Measurements from ENCODE around the gene MOV10L1.

MOV10L1 gene

DNA sequence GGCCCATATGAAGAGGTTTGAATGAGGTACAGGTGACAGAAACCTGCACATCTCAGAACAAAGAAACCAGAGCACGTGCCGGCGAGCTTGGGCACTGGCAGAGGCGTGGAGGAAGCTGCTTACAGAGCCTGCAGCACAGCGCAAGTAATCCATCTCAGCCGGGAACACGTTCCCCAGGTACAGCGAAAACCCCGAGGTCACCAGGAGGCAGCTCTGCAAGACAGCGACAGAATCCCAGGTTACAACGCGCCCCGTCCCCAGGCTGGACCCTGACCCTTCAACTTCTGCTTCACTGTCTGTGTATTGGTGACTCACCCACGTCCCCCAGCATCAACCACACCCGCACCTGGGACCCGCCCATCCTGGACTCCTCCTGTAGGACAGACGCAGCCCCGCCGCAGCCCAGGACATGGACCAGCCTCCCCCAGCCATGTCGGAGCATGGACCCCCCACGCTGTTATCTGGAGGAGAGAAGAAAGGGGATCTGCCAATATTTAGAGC is 6.8 kb upstream of the MOV10L1 start:
- Histone ChIP-seq H3K4me3 (ENCODE audit: low read depth, low read length) (no peak overlapping the region), H3K4me2 (ENCODE audit: low read length) (no peak overlapping the region), H3K27ac (no peak overlapping the region), H3K79me2 (no peaks in the 10 kb centered on the region), H3K4me1 (no peaks in the 10 kb centered on the region), H3K9ac (no peak overlapping the region), H2AFZ (no peak overlapping the region), H3K36me3 (ENCODE audit: control insufficient read depth, insufficient read depth, low read length) (no peaks in the 10 kb centered on the region), H3K9me3 (ENCODE audit: control insufficient read depth, low read length) (no peaks in the 10 kb centered on the region), H3K27me3 (ENCODE audit: control insufficient read depth, insufficient read depth, low read length) (no peaks in the 10 kb centered on the region)
- TF ChIP-seq, protein P1, sequence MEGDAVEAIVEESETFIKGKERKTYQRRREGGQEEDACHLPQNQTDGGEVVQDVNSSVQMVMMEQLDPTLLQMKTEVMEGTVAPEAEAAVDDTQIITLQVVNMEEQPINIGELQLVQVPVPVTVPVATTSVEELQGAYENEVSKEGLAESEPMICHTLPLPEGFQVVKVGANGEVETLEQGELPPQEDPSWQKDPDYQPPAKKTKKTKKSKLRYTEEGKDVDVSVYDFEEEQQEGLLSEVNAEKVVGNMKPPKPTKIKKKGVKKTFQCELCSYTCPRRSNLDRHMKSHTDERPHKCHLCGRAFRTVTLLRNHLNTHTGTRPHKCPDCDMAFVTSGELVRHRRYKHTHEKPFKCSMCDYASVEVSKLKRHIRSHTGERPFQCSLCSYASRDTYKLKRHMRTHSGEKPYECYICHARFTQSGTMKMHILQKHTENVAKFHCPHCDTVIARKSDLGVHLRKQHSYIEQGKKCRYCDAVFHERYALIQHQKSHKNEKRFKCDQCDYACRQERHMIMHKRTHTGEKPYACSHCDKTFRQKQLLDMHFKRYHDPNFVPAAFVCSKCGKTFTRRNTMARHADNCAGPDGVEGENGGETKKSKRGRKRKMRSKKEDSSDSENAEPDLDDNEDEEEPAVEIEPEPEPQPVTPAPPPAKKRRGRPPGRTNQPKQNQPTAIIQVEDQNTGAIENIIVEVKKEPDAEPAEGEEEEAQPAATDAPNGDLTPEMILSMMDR (IDR thresholded peaks at IDR 0.05), result no peak

DNA sequence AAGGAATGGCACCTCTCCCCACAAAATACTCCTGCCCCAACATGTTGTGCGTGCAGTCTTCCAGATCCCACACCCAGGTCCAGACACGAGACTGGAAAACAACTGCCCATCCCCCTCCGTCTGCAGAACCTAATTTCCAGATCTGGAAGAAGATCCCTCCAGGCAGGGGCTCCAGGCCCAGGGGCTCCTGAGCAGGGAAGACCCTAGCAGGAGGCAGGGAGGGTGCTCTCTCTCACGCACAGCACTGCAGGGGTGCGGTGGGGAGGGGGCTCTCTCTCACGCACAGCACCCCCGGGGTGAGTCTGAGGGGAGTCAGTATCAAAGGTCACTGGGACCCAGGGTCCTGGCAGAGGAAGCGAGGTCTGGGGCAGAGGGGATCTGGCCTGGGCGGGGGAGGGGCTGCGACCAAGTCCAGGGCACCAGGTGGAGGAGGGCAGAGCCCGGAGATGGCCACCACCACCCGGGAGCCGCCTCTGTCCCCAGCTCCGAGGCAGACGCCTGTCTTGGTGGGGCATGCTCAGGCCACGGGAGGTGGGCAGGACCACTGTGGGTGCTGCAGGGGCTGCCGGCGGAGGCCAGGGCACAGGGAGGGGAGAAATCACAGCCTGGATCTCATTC is 6.2 kb upstream of the MOV10L1 start:
- Histone ChIP-seq H3K27me3 (ENCODE audit: control insufficient read depth, insufficient read depth, low read length) (no peaks in the 10 kb centered on the region), H3K4me2 (ENCODE audit: low read length) (no peak overlapping the region), H3K4me1 (no peaks in the 10 kb centered on the region), H3K4me3 (ENCODE audit: low read depth, low read length) (no peak overlapping the region), H2AFZ (no peak overlapping the region), H3K79me2 (no peaks in the 10 kb centered on the region), H3K36me3 (ENCODE audit: control insufficient read depth, insufficient read depth, low read length) (no peaks in the 10 kb centered on the region), H3K9me3 (ENCODE audit: control insufficient read depth, low read length) (no peaks in the 10 kb centered on the region), H3K27ac (no peak overlapping the region), H3K9ac (no peak overlapping the region)
- TF ChIP-seq, protein P1 (IDR thresholded peaks at IDR 0.05), result no peak

DNA sequence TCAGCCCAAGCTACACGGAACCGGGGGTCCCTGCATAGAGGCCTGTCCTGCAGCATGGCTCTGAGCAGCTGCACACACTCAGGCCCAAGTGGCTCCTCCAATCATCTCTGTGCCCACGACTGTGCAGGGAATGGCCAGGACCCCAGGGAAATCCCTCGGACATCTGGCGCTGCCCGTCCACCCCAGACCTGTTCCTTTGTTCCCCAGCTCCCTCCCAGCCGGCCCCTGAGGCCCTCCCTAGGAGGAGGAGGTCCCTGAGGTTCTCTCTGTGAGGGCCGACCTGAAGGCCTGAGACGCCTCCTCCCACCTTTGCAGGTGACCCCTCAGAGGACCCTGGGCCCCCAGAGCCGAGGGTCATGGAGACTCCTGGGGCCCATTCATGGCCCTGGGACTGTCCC is 5.7 kb upstream of the MOV10L1 start:
- Histone ChIP-seq H3K4me2 (ENCODE audit: low read length) (no peak overlapping the region), H3K27ac (no peak overlapping the region), H2AFZ (no peak overlapping the region), H3K9me3 (ENCODE audit: control insufficient read depth, low read length) (no peaks in the 10 kb centered on the region), H3K36me3 (ENCODE audit: control insufficient read depth, insufficient read depth, low read length) (no peaks in the 10 kb centered on the region), H3K4me3 (ENCODE audit: low read depth, low read length) (no peak overlapping the region), H3K9ac (no peak overlapping the region), H3K79me2 (no peaks in the 10 kb centered on the region), H3K27me3 (ENCODE audit: control insufficient read depth, insufficient read depth, low read length) (no peaks in the 10 kb centered on the region), H3K4me1 (no peaks in the 10 kb centered on the region)
- TF ChIP-seq, protein P1 (IDR thresholded peaks at IDR 0.05), result no peak

DNA sequence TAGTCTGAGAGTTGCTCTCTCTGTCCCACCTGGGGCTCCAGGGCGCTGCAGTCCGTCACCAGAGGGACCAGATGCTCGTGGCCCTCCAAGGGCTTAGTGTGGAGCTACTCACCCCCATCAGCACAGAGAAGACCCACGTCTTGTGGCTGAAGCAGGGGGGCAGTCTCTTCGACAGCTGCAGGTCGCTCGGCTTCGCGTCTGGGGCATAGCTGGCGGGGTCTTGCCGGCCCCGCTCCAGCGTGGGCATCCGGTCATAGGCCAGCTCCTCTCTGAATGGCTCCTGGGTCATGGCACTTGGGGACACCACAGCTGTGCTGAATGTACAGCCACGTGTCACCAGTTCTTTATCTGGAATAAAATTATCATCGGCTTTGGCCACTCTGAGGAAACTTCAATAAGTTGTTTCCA is 5.2 kb upstream of the MOV10L1 start:
- H3K4me3 ChIP-seq (ENCODE audit: low read depth, low read length), result no peak overlapping the region
- no peak overlapping the region for H3K4me2 ChIP-seq (ENCODE audit: low read length)
- no peaks in the 10 kb centered on the region for H3K4me1 ChIP-seq
- no peaks in the 10 kb centered on the region for H3K79me2 ChIP-seq
- H3K9ac ChIP-seq, result no peak overlapping the region
- TF ChIP-seq, protein P1 (IDR thresholded peaks at IDR 0.05), result no peak
- no peaks in the 10 kb centered on the region for H3K27me3 ChIP-seq (ENCODE audit: control insufficient read depth, insufficient read depth, low read length)
- no peaks in the 10 kb centered on the region for H3K36me3 ChIP-seq (ENCODE audit: control insufficient read depth, insufficient read depth, low read length)
- no peak overlapping the region for H3K27ac ChIP-seq
- H3K9me3 ChIP-seq (ENCODE audit: control insufficient read depth, low read length), result no peaks in the 10 kb centered on the region
- H2AFZ ChIP-seq, result no peak overlapping the region

All from parathyroid adenoma (tissue), 2 donors.